Measurements from ENCODE around the gene GLDC. TPM values are rescaled to one million over a fixed set of nuclear protein-coding genes. Genes with fewer than 3 reads are reported as not detected.

The GLDC gene
- total and polyA plus RNA-seq, 2 donors (not counting 1 experiment from before 2014, with no cell fraction given), result 0.71 to 0.86 TPM

DNA sequence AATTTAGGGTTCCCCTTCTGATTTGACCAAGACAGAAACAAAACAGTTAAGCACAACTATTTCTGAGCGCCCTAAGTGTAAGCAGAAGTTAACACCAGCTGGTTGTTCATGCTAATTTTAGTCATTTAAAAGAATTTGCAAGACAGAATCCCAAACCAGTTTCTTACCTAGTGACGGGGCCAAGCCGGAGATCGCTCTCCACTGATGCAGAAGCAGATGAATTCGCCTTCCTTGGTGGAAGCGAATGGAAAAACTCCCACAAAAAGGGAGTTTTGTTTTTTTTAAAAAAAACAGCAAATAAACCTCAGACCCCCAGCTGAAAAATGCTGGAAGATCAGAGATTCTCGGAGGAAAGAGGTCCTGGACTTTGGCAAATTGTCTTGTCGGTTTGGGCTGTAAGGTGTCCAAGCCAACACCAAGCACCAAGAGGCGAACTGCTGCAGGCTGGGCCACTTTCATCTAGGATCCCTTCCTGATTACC, 47.4 kb upstream of the GLDC start:
- peak overlapping the region; percentile 87 for H3K4me3 Mint-ChIP-seq
- intact Hi-C loops (cut with micrococcal nuclease), result loop anchor here (2.0 kb wide), 1 partner anchor 24 kb away; no protein-coding TSS in a partner anchor
- H3K27ac Mint-ChIP-seq, result peak overlapping the region; percentile 97
- no peaks in the 10 kb centered on the region for H3K27me3 Mint-ChIP-seq
- CTCF ChIA-PET, result interaction anchor here (0.6 to 3.3 kb wide), 7 partner anchors 10 to 338 kb away, joined by 3 to 17 read pairs (median 3); no protein-coding TSS in a partner anchor
- Histone ChIP-seq H3K79me2 (ENCODE audit: control insufficient read depth, insufficient read depth, low read length) (peaks cover 23% of the 10 kb centered on the region), H3K27ac (ENCODE audit: low read length in 2 of 2) (peak overlapping the region; percentile 79 to 95), H3K4me3 (ENCODE audit: control extremely low read depth in 1 of 5, extremely low read depth in 1 of 5, insufficient read depth in 1 of 5, low read depth in 2 of 5, low read length in 4 of 5) (peak overlapping the region in 4 of 5 experiments; percentile 14 to 62 (median 28)), H3K4me2 (replicated peaks; ENCODE audit: low read depth, low read length, poor library complexity, severe bottlenecking) (peak overlapping the region; percentile 75), H3K36me3 (replicated peaks in 1 of 2; ENCODE audit: control extremely low read depth in 1 of 2, control insufficient read depth in 1 of 2, extremely low read depth in 1 of 2, insufficient read depth in 2 of 2, low read length in 1 of 2) (no peaks in the 10 kb centered on the region), H3K27me3 (replicated peaks in 1 of 4; ENCODE audit: control extremely low read depth in 1 of 4, control insufficient read depth in 3 of 4, insufficient read depth in 4 of 4, low read length in 3 of 4) (no peaks in the 10 kb centered on the region), H4K20me1 (ENCODE audit: control insufficient read depth, insufficient read depth, low read length, poor library complexity, severe bottlenecking) (no peaks in the 10 kb centered on the region), H2AFZ (ENCODE audit: insufficient read depth, low read depth, low read length, poor library complexity, severe bottlenecking) (no peak overlapping the region), H3K9me3 (ENCODE audit: control extremely low read depth in 1 of 3, control insufficient read depth in 2 of 3, insufficient read depth in 1 of 3, low read length in 2 of 3) (peaks cover 0 to 6% (median 0%) of the 10 kb centered on the region in 3 donors), H3K4me1 (ENCODE audit: control insufficient read depth in 2 of 2, insufficient read depth in 2 of 2, low read length in 2 of 2) (peaks cover 76 to 83% of the 10 kb centered on the region in 2 donors), H3K9ac (ENCODE audit: low read length) (peak overlapping the region; percentile 57)
- ATAC-seq (ENCODE audit: low read depth), result peak; percentile 28
- no peaks in the 10 kb centered on the region for H3K9me3 Mint-ChIP-seq (ENCODE audit: insufficient read depth)
- peak; percentile 55 for DNase-seq
- POLR2A ChIA-PET, result interaction anchor here (0.5 to 2.9 kb wide), 6 partner anchors 11 to 85 kb away, joined by 3 to 17 read pairs (median 10); partner anchors contain the start of gene KDM4C
- TF ChIP-seq, protein P1, sequence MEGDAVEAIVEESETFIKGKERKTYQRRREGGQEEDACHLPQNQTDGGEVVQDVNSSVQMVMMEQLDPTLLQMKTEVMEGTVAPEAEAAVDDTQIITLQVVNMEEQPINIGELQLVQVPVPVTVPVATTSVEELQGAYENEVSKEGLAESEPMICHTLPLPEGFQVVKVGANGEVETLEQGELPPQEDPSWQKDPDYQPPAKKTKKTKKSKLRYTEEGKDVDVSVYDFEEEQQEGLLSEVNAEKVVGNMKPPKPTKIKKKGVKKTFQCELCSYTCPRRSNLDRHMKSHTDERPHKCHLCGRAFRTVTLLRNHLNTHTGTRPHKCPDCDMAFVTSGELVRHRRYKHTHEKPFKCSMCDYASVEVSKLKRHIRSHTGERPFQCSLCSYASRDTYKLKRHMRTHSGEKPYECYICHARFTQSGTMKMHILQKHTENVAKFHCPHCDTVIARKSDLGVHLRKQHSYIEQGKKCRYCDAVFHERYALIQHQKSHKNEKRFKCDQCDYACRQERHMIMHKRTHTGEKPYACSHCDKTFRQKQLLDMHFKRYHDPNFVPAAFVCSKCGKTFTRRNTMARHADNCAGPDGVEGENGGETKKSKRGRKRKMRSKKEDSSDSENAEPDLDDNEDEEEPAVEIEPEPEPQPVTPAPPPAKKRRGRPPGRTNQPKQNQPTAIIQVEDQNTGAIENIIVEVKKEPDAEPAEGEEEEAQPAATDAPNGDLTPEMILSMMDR (IDR thresholded peaks at IDR 0.05), result no peak
- TF ChIP-seq EZH2 (IDR thresholded peaks at IDR 0.05; ENCODE audit: borderline replicate concordance, insufficient read depth, low read depth, low read length, poor library complexity, severe bottlenecking), result no peak
- H3K4me1 Mint-ChIP-seq, result peaks cover 65% of the 10 kb centered on the region
- 54% methylated on average over 3 of the region's 9 CpGs for WGBS (ENCODE audit: insufficient coverage)

DNA sequence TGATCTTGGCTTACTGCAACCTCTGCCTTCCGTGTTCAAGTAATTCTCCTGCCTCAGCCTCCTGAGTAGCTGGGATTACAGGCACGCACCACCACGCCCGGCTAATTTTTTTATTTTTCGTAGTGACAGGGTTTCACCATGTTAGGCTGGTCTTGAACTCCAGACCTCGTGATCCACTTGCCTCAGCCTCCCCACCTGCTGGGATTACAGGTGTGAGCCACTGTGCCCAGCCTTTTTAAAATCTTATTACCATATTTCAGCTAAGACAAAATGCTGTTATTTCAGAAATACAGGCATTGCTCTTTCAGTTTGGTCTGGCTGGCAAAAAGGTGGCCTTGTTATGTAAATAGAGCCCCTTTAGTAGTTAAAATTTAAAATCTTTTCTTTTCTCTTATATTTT, 46.9 kb upstream of the GLDC start:
- peak overlapping the region; percentile 79 to 95 for H3K27ac ChIP-seq (ENCODE audit: low read length in 2 of 2)
- no peaks in the 10 kb centered on the region for H3K27me3 Mint-ChIP-seq
- H3K4me2 ChIP-seq (replicated peaks; ENCODE audit: low read depth, low read length, poor library complexity, severe bottlenecking), result peak overlapping the region; percentile 75

More for the DNA sequence above, 46.9 kb upstream of the GLDC start:
- H3K4me1 ChIP-seq (ENCODE audit: control insufficient read depth in 2 of 2, insufficient read depth in 2 of 2, low read length in 2 of 2), result peaks cover 77 to 88% of the 10 kb centered on the region in 2 donors
- ATAC-seq (ENCODE audit: low read depth), result no peak
- H3K9ac ChIP-seq (ENCODE audit: low read length), result peak overlapping the region; percentile 57
- Mint-ChIP-seq H3K27ac (peak overlapping the region; percentile 97), H3K9me3 (ENCODE audit: insufficient read depth) (no peaks in the 10 kb centered on the region), H3K4me1 (peaks cover 65% of the 10 kb centered on the region), H3K4me3 (peak overlapping the region; percentile 87)
- 56% methylated on average over 5 of the region's 6 CpGs for WGBS (ENCODE audit: insufficient coverage)
- TF ChIP-seq, protein P1 (IDR thresholded peaks at IDR 0.05), result no peak
- TF ChIP-seq EZH2 (IDR thresholded peaks at IDR 0.05; ENCODE audit: borderline replicate concordance, insufficient read depth, low read depth, low read length, poor library complexity, severe bottlenecking), result no peak
- no peaks in the 10 kb centered on the region for H4K20me1 ChIP-seq (ENCODE audit: control insufficient read depth, insufficient read depth, low read length, poor library complexity, severe bottlenecking)
- POLR2A ChIA-PET, result interaction anchor here (0.9 to 2.9 kb wide), 4 partner anchors 10 to 65 kb away, joined by 3 to 17 read pairs (median 14); partner anchors contain the start of gene KDM4C
- no peaks in the 10 kb centered on the region for H3K36me3 ChIP-seq (replicated peaks in 1 of 2; ENCODE audit: control extremely low read depth in 1 of 2, control insufficient read depth in 1 of 2, extremely low read depth in 1 of 2, insufficient read depth in 2 of 2, low read length in 1 of 2)
- H3K79me2 ChIP-seq (ENCODE audit: control insufficient read depth, insufficient read depth, low read length), result peaks cover 28% of the 10 kb centered on the region
- CTCF ChIA-PET, result interaction anchor here (0.8 to 3.3 kb wide), 7 partner anchors 9 to 338 kb away, joined by 3 to 17 read pairs (median 3); no protein-coding TSS in a partner anchor
- intact Hi-C loops (cut with micrococcal nuclease), result loop anchor here (2.0 kb wide), 1 partner anchor 24 kb away; no protein-coding TSS in a partner anchor
- no peak overlapping the region for H2AFZ ChIP-seq (ENCODE audit: insufficient read depth, low read depth, low read length, poor library complexity, severe bottlenecking)
- H3K27me3 ChIP-seq (replicated peaks in 1 of 4; ENCODE audit: control extremely low read depth in 1 of 4, control insufficient read depth in 3 of 4, insufficient read depth in 4 of 4, low read length in 3 of 4), result no peaks in the 10 kb centered on the region
- peaks cover 0 to 6% (median 0%) of the 10 kb centered on the region in 3 donors for H3K9me3 ChIP-seq (ENCODE audit: control extremely low read depth in 1 of 3, control insufficient read depth in 2 of 3, insufficient read depth in 1 of 3, low read length in 2 of 3)
- no peak for DNase-seq
- H3K4me3 ChIP-seq (ENCODE audit: control extremely low read depth in 1 of 5, extremely low read depth in 1 of 5, insufficient read depth in 1 of 5, low read depth in 2 of 5, low read length in 4 of 5), result peak overlapping the region in 3 of 5 experiments; percentile 19 to 62 (median 37)

Measured in B cell (primary cell).